KBM-7 (cell line): Measurements from ENCODE around the gene ZBTB48.

Experiments used
- DNase-seq: peaks from one replicate; pipeline ENCODE4 v3.0.0-alpha.2; 2015
- in situ Hi-C: fragments of 300-500 bp; cut with MboI; formaldehyde crosslinking; loops from 2 replicates; pipeline ENCODE4 v1.14.3; 2020; ENCODE audit warnings: low sequenced_read_pairs, low pct_unique_long_range_greater_than_20kb, mixed read lengths

Gene ZBTB48

DNA sequence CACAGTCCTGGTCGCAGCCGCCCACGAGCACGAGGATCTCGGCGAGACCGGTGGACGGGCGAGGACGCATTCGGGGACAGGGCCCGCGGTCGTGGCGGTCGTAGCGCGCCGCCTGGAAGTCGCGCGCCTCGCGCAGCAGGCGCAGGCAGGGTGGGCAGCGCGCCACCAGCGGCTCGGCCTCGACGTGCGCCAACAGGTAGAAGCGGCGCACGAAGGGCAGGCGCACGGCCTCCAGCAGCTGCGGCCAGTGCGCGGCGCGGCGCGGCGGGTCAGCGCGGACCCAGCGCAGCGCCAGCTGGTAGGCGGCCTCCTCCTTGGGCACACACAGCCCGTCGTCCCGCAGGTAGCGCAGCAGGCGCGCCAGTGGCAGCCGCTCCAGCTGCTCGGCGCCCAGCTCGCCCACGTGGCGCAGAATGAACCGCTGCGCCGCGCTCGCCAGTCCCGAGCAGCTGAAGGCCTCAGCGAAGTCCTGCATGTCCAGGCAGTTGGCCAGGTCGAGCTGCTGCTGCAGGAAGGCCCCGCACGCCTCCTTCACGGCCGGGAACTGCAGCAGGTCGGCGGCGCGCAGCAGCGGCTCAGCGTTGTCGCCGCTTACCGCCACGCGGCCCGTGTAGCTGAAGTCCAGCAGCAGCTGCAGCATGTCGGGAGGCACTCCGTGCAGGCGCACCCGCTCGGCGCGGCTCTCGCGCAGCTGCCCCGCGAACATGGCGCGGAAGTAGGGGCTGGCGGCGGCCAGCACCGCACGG lies 22.3 kb downstream of the ZBTB48 start:
- in situ Hi-C loops, result no loop called here

GRCh38 chr1:6602669-6603237 lies 23.0 kb downstream of the ZBTB48 start, which contains the start of gene KLHL21:
KLHL21 (minus strand) TSS chr1:6602869; CDS start chr1:6602817, 52 bp downstream.
- peak; percentile 75 for DNase-seq
- in situ Hi-C loops, result no loop called here

More for the DNA sequence above, 22.3 kb downstream of the ZBTB48 start:
- no peak for DNase-seq

DNA sequence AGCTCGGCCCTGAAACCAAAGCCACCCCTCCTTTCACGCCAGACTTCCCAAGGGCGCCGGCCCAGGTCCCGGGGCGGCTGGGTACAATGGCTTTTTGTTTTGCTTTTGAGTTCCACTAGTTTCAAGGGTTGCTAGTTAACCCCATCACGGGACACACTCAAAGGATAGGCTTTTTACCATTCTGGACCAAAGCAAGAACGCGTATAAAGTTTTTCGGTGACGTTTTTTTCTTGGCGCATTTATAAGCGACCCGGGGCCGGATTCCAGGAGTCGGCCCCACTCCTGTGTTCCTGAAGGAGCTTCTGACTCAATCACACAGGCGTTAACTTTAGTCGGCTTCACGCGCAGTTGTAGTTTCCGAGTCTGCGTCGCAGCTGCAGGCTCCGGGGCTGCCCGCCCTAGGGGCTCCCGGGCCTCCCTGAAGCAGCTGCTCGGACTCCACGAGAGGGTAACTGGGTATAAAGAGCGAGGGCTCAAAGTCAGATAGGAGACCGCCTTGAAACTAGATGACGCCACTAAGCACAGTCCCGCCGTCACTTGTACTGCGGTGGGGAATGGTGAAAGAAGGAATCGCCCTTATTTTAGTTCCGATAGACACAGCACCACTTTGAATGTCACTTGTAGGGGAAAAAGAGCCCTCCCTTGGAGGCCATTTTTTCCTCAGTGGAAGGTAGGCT lies 23.6 kb downstream of the ZBTB48 start:
- no peak for DNase-seq
- in situ Hi-C loops, result no loop called here

DNA sequence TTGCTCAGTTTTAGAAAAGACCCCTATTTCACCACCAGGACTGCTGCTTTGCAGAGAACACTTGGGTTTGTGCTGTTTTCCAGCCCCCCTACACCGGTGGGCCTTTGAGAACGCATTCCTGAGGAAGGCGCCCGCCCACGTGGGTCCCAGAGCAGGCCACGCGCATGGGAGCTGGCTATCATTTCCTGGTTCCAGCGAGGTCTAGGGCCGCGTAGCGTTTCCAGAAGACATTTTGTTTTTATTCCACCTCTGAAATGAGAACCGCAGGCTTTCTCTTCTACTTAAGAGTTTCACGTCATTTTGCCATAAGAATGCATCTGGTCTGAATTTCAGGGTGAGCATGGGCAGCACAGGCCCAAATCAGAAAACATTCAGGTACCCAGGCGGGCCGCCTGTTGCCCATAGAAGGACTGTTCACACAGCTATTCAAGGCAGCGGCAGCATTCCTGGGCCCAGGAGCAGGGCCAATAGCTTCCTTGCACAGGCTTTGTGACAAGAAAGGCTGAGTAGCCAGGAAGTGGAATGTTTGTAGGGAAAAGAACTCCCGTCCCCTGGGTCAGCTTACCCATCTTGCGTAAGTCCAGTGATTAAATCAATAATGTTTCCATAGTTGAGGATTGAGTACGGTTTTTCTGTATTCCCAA lies 24.2 kb downstream of the ZBTB48 start:
- in situ Hi-C loops, result no loop called here
- DNase-seq, result no peak

GRCh38 chr1:6612641-6613360 lies 33.0 kb downstream of the ZBTB48 start:
- peak; percentile 49 for DNase-seq
- in situ Hi-C loops, result no loop called here

DNA sequence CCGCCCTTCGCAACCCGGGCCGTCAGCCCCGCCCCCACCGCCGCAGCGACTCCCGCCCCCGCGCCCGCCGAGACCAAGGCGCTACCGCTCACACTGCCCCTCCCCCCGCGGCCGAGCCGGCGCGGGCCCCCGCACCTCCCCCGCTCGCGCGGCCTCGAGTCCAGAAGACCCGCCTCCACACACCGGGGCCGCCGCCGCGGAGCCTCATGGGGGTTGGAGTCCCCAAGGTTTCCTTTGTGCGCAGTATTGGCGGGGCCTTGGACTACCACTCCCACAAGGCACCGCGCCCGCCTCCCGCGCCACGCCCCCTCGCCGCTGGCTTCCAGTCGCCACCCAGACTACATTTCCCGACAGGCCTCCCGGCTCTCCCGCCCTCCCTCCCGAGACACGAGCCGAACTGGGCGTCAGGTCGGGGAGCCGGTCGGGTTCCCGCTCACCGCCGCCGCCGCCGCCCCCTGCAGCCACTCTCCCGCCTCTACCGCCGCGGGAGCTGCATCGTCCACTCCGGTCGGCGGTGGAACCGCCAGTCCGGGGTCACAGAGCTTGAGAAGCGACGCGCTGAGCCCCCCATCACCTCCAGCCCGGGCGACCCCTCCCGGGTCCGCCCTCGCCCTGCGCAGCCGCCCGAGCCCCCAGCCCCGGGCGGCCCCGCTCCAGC lies 33.7 kb downstream of the ZBTB48 start, which contains the start of gene PHF13:
TSS of gene PHF13 (plus strand) at position 371 of the 658 bp plus-strand sequence. CDS start 336 bp downstream, outside the sequence.
- DNase-seq, result peak; percentile 99
- in situ Hi-C loops, result no loop called here

GRCh38 chr1:6614019-6614928 lies 34.5 kb downstream of the ZBTB48 start:
- in situ Hi-C loops, result no loop called here
- DNase-seq, result no peak

DNA sequence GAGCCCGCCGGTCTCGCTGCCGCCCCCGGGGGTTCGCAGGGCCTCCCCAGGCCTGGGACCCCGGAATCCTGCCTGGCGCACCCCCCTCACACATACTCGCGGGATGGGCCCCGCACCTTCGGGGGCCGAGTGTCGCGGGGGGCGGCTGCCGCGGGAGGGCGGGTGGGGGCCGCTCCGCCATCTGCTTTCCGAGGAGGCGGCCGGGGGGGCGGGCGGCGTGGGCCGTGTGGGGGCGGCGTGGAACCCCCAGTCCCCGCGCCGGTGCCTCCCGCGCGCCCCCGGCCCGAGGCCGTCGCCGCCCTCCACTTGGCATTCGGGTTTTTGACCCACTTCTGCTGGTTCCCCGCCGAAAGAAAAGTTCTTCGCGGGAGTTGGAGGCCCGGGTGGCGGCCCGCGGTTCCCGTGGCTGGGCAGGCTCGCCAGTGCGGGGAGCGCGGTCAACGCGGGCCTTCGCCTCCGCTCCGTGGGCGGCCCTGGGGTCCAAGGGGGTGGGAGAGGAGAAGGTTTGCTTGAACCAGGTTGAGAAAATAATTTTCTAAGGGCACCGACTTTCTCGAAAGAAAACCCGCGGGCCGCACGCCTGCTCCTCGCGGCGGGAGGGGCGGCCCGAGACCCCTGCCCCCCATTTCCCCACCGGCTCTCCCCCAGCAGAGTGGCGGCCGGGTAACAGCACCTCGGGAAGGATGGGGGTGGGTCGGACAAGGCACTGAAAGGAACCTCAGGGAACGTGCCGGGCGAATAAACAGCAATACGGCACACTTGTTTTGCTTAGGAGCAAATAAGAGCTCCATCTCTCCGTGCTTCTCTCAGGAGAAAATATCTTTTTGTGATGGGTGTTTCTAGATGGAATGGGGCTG lies 35.4 kb downstream of the ZBTB48 start:
- in situ Hi-C loops, result no loop called here
- DNase-seq, result no peak

GRCh38 chr1:6619045-6619444 lies 39.3 kb downstream of the ZBTB48 start:
- DNase-seq, result no peak
- in situ Hi-C loops, result no loop called here

DNA sequence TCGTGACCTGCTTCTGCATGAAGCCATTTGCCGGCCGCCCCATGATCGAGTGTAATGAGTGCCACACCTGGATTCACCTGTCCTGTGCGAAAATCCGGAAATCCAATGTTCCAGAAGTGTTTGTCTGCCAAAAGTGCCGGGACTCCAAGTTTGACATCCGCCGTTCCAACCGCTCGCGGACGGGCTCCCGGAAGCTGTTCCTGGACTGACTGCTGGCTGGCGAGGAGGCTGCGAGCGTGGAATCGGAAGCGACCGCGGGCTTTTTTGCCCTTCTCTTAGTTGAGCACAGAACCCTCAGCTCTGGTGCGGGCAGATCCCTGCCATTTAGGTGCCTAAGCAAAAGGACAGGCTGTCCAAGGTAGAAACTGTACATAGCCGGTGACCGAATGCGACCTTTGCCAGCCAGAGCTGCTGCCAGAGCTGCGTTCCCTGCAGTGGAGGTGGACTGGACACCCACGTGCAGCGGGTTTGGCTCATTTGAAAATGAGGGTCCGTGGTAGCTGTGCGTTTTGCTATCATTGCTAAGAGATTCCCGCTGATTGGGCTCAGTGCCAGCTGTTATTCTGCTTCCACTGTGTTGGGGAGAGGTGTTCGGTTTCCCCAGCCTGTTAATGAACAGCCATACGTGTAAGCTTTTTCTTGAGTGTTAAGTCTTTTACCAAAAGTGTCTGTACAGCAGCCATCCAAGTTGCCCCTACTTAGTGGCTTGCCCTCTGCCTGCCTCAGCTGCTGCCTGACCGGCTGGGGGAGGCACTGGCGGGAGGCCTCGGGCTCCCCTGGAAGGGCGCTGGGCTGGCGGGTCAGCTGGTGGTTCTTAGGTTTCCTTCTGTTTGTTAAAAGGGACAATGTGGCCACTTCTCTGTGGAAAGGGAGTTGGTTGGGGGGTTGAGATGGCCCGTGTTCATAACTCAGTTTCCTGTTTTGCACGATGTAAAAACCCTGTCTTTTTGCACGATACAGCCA lies 41.9 kb downstream of the ZBTB48 start:
- in situ Hi-C loops, result no loop called here
- DNase-seq, result no peak

- DNase-seq, result no peak
- in situ Hi-C loops, result no loop called here
Observed at GRCh38 chr1:6622396-6623152, 42.8 kb downstream of the ZBTB48 start.

DNA sequence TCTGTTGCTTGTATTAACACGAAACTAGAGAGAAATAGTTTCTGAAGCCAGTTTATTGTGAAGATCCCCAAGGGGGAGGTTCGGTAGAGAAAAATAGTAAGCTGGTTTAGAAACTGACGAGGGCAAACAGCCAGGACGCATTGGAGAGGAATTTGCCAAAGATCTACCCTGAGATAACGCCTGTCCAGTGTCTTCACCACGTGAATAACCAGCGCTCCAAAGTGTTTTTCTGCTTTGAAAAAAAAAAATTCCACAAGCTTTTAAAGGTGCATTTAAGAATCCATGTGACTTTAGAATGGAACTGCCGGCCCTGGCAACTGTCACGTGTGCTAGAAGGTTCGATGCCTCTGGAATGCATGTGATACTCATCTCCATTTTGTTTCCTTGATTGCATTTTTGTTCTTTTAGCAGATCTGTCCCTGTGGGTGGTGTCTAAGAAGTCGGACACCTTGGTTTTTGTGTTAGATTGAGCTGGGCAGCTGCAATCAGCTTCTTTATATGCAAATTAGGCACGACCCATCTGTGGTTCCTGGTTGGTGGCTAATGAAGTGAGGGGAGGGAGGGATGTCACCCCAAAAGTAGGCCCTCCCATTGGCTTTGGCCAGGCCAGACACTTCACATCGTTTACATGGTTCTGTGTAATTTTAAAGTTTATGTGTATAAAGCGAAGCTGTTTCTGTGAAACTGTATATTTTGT lies 43.6 kb downstream of the ZBTB48 start:
- no peak for DNase-seq
- in situ Hi-C loops, result no loop called here

- in situ Hi-C loops, result no loop called here
Observed at GRCh38 chr1:6624710-6625583, 45.2 kb downstream of the ZBTB48 start, which contains the start of gene THAP3. THAP3 (plus strand) TSS chr1:6624868; CDS start chr1:6625219, 351 bp downstream.

More at GRCh38 chr1:6624710-6625583, 45.2 kb downstream of the ZBTB48 start, which contains the start of gene THAP3:
- DNase-seq, result peak; percentile 74
